ENCODE measurements around the gene FBXW7. TPM values are rescaled to one million over a fixed set of nuclear protein-coding genes. Genes with fewer than 3 reads are reported as not detected.

Gene FBXW7
- total and polyA plus RNA-seq, 2 of the 8 experiments (the other 6 are each of a cell fraction or from before 2014, with no cell fraction given): 6.0 to 26.7 TPM

GRCh38 chr4:152290366-152290921, 245.4 kb downstream of the FBXW7 start (continued):
- no peak for TF ChIP-seq ZNF274 (IDR thresholded peaks at IDR 0.05; ENCODE audit: borderline replicate concordance, extremely low read depth, low read length)
- TF ChIP-seq CTCF (IDR thresholded peaks at IDR 0.05; ENCODE audit: control extremely low read depth in 1 of 3, insufficient read depth in 1 of 3, low read depth in 1 of 3, low read length in 3 of 3): no peak
- TF ChIP-seq HDAC6 (IDR thresholded peaks at IDR 0.05; ENCODE audit: low read depth, low read length): no peak
- no peak for TF ChIP-seq RXRA (IDR thresholded peaks at IDR 0.05; ENCODE audit: insufficient read depth, low read depth, low read length)
